Right lobe of liver (tissue), 4 donors: ENCODE measurements around the gene ITGB1.
"Not testable (repeated sequence)": the region's sequence is repeated elsewhere in the genome, so short reads cannot be mapped to it uniquely, and the experiment has no call there.

Experiments
- CTCF ChIP-seq, 4 donors: fragments of 200-600 bp in 3 of 4; fragments of 450-650 bp in 1 of 4; IDR thresholded peaks; one replicate each; pipeline versions ENCODE4 v1.5.1 to v1.8.0; 2016 to 2022; ENCODE audit warnings: antibody characterized with exemption in 4 of 4, mild to moderate bottlenecking in 2 of 4
- POLR2A ChIP-seq: fragments of 450-650 bp; IDR thresholded peaks from one replicate; pipeline ENCODE4 v1.6.1; 2017; ENCODE audit warnings: antibody characterized with exemption, mild to moderate bottlenecking
- donor health status: DM: no; HTN: no; CAD: no.
- donor health status: DM: no; HTN: no; CAD: no.
- donor health status: DM: no; HTN: yes; CAD: no.

- TF ChIP-seq CTCF (IDR thresholded peaks at IDR 0.05); POLR2A: not testable (repeated sequence)
Observed at GRCh38 chr10:32979719-32980118, 21.7 kb upstream of the ITGB1 start.
